ENCODE results near the gene UGT2B11.
"Not testable (repeated sequence)": the region's sequence is repeated elsewhere in the genome, so short reads cannot be mapped to it uniquely, and the experiment has no call there.

GRCh38 chr4:69191905-69192304, 22.6 kb downstream of the UGT2B11 start:
- TF ChIP-seq CTCF (IDR thresholded peaks at IDR 0.05 in 8 of 11, conservative IDR thresholded peaks at IDR 0.05 in 3 of 11); POLR2A (IDR thresholded peaks at IDR 0.05); POLR2AphosphoS5 (IDR thresholded peaks at IDR 0.05): not testable (repeated sequence)

Measured in spleen (tissue), 7 donors.